Measurements from ENCODE around the gene HOXA6. TPM values are rescaled to one million over a fixed set of nuclear protein-coding genes. Genes with fewer than 3 reads are reported as not detected.

HOXA6 gene
- total RNA-seq, 1 experiment from 2014 or later = 3.7 TPM

DNA sequence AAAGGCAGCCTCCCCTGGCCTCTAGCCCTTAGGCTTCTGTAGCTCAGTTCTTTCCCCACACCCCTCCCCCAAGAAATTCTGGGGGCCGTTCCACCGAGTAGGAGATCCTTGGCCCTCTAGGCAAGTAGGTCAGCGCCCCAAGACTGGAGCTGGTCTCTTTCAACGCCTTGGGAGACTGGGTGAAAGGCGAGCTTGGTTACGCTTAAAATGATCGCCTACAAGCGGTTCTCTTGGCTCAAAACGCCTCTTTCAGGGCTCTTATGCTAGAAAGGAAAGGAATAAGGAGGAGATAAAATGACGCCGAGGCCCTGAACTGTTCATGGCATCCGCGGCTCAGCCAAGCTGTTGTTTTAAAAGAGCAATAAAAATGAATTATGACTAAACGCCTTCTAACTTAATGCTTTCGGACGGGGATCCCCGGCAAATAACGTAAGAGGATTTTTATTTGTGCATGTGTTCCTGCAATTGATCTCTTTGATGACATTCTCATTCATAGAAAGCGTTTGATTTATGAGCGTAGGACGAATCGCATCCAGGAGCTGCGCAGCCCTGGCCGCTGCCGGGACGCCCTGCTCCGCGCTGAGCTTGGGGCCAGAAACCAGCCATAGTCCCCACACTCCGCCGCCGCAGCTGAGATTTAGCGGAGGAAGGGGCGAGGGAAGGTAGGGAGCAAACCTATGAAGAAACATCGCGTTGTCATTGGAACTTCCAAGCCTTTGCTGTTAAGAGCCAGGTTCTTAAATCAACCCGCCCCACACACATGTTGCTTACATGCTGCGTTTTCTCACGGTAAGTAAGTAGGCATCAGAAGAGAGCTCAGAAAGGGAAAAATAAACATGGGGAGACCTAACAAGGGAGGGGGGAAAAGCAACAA, 48.8 kb downstream of the HOXA6 start:
- DNase-seq (ENCODE audit: low read depth) = no peak

GRCh38 chr7:27097686-27098577, 49.6 kb downstream of the HOXA6 start:
- peak; percentile 56 for DNase-seq (ENCODE audit: low read depth)

DNA sequence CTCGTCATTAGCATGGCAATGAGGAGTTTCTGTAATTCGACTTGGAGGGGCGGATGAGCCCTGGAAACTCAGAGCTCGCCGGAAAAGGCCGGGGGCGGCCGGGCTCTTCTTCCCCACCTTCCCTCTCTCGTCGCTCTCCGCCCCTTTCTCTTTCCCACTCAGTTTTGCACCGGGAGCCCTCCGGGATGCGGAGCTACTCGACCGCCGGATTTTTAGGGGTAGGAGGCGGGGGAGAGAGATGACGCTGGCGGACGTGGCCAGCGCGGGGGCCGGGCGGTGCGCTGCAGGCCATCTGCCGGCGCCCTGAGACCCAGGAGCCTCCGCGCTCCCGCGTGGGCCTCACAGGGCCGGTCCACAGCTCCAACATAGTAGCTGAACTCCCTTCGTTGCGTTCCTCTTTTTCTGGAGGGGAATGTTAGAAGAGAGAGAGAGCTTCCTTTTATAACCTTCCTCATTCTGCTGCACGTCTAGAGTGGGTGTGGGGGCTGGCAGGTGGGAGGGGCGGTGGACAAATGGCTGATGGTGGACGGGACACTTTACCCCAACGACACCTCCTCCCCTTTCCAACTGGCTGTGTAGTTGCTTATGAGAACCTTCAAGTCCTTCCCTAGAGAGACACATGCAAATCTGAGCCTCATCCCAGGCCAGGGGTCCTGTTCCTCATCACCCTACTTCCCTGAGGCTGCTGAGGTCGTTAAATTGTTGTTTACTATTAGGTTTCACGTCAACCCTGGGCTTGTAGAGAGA, 50.6 kb downstream of the HOXA6 start:
- peak; percentile 64 for DNase-seq (ENCODE audit: low read depth)

GRCh38 chr7:27095897-27096767, 51.4 kb downstream of the HOXA6 start, which contains the start of gene HOXA1:
Gene HOXA1 (minus strand): TSS chr7:27096000. CDS start chr7:27095912, 88 bp downstream.
- peak; percentile 95 for DNase-seq (ENCODE audit: low read depth)

Other genes with a start within 250 kb of the HOXA6 start
- 8.2 and 9.1 TPM in 2 replicates for gene HOXA1, start 51.8 kb downstream of the HOXA6 start, total RNA-seq (2014; rRNA removed; shearing (Covaris generic))
- 1.7 and 2.2 TPM in 2 replicates for gene HOXA2, start 45.1 kb downstream of the HOXA6 start, total RNA-seq (2014; rRNA removed; shearing (Covaris generic))
- 4.9 and 5.8 TPM in 2 replicates for gene HOXA4, start 17.0 kb downstream of the HOXA6 start, total RNA-seq (2014; rRNA removed; shearing (Covaris generic))
- 0.69 and 3.0 TPM in 2 replicates for gene HOXA5, start 4.1 kb downstream of the HOXA6 start, total RNA-seq (2014; rRNA removed; shearing (Covaris generic))
- gene HOXA3, start 4.8 kb upstream of the HOXA6 start, total RNA-seq (2014; rRNA removed; shearing (Covaris generic)) = 0.86 and 8.6 TPM in 2 replicates
- 3.7 and 4.6 TPM in 2 replicates for gene HOXA7, start 8.9 kb upstream of the HOXA6 start, total RNA-seq (2014; rRNA removed; shearing (Covaris generic))
- gene HOXA9, start 17.8 kb upstream of the HOXA6 start, total RNA-seq (2014; rRNA removed; shearing (Covaris generic)) = 66.1 and 66.8 TPM in 2 replicates
- gene HOXA10, start 26.5 kb upstream of the HOXA6 start, total RNA-seq (2014; rRNA removed; shearing (Covaris generic)) = 15.4 and 16.7 TPM in 2 replicates
- 0.79 and 1.1 TPM in 2 replicates for gene HOXA11, start 37.5 kb upstream of the HOXA6 start, total RNA-seq (2014; rRNA removed; shearing (Covaris generic))
- 1.4 and 3.4 TPM in 2 replicates for gene HOXA13, start 52.3 kb upstream of the HOXA6 start, total RNA-seq (2014; rRNA removed; shearing (Covaris generic))
- gene EVX1, start 95.0 kb upstream of the HOXA6 start, total RNA-seq (2014; rRNA removed; shearing (Covaris generic)) = not detected in 2 replicates